GM19438 (cell line): ENCODE measurements around the gene KRTAP13-4.

Experiments
- ATAC-seq: cut with Tn5 transposase; IDR thresholded peaks from one replicate; pipeline ENCODE4 v1.9.1; 2021; ENCODE audit warnings: low read depth; ENCODE audit not compliant: unreplicated experiment

The KRTAP13-4 gene, protein sequence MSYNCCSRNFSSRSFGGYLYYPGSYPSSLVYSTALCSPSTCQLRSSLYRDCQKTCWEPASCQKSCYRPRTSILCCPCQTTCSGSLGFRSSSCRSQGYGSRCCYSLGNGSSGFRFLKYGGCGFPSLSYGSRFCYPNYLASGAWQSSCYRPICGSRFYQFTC

DNA sequence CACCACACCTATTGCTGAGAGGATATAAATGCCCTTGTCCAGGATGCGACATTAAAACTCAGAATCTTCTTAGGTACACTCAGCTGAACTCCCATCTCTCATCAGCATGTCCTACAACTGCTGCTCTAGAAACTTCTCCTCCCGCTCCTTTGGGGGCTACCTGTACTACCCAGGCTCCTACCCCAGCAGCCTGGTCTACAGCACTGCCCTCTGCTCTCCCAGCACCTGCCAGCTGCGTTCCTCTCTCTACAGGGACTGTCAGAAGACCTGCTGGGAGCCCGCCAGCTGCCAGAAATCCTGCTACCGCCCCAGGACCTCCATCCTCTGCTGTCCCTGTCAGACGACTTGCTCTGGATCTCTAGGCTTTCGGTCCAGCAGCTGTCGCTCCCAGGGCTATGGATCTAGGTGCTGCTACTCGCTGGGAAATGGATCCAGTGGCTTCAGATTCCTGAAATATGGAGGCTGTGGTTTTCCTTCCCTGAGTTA is at the start of gene KRTAP13-4:
KRTAP13-4 (plus strand) TSS at position 51 of the 486 bp plus-strand sequence; CDS start at position 107, 56 bp downstream.
- ATAC-seq: no peak

GRCh38 chr21:30382201-30382600 is 47.8 kb upstream of the KRTAP13-4 start:
- ATAC-seq: no peak

GRCh38 chr21:30391492-30392025 is 38.5 kb upstream of the KRTAP13-4 start:
- no peak for ATAC-seq

DNA sequence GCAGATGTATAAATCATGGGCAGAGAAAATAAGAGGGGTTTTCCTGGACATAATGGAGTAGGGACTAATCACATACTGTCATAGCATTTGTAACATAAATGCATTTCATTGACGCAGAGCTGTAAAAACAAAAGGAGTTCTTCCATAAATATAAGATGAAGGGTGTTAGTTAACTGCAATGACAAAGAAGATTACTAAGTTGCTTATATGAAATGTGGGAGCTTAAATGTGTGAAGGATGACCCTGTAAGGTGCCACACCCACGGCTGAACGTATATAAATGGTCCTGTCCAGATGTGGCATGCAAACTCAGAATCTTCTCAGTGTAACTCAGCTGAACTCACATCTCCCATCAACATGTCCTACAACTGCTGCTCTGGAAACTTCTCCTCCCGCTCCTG is 34.3 kb upstream of the KRTAP13-4 start, which contains the start of gene KRTAP13-1:
KRTAP13-1 (plus strand) TSS at position 301 of the 400 bp plus-strand sequence; CDS start at position 357, 56 bp downstream.
- no peak for ATAC-seq

GRCh38 chr21:30408782-30409494 is 21.1 kb upstream of the KRTAP13-4 start:
- no peak for ATAC-seq

- ATAC-seq: no peak
These were observed 14.0 kb upstream of the KRTAP13-4 start for GRCh38 chr21:30415993-30416392.

DNA sequence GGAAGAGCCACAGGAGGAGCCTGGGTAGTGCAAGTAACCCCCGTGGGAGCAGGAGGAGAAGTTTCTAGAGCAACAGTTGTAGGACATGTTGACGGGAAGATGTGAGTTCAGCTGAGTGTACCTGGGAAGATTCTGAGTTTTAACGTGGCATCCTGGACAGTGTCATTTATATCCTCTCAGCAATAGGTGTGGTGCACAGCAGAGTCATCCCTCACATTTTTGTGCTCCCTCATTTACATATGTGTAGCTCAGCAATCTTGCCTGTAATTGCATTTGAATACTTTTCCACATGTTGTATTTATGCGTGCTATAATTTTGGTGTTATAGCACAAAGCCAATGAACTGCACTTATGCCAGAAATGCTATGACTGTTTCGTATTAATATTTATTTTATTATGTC is 4.2 kb upstream of the KRTAP13-4 start, which contains the start of gene KRTAP13-3:
KRTAP13-3 (minus strand) TSS at position 101 of the 400 bp plus-strand sequence; CDS start at position 87, 14 bp downstream.
- ATAC-seq: no peak

- ATAC-seq: no peak
These were observed 3.3 kb upstream of the KRTAP13-4 start for GRCh38 chr21:30426731-30427130.

DNA sequence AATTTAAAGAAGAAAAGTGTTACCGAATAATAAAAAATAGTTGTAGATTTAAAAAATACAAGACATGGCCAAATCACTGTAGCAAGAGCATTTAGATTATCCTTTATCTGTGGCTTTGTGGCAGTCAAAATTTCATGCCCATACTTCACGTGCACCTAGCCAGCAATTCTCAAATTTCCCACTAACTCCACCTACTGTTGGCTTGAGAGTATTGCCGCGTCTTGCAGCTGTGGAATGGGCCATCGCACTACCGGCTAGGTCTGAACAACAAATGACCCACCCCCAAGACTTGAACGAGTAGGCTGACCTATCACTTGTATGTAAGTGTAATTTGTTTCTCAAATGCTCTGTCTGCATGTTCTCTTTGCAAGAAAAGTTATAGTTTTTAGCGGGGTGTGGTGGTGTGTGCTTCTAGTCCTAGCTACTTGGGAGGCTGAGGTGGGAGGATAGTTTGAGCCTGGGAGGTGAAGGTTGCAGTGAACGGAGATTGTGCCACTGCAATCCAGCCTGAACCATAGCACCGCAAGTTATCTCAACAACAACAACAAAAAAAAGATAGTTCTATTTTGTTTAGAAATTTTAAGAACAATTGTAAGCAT is 4.1 kb downstream of the KRTAP13-4 start:
- ATAC-seq: no peak

GRCh38 chr21:30437010-30437565 is 7.1 kb downstream of the KRTAP13-4 start:
- no peak for ATAC-seq

GRCh38 chr21:30439975-30440374 is 10.0 kb downstream of the KRTAP13-4 start, which contains the start of gene KRTAP15-1:
Gene KRTAP15-1, plus strand, starts transcription at chr21:30440275. Its CDS starts 53 bp downstream, at chr21:30440328.
- no peak for ATAC-seq

DNA sequence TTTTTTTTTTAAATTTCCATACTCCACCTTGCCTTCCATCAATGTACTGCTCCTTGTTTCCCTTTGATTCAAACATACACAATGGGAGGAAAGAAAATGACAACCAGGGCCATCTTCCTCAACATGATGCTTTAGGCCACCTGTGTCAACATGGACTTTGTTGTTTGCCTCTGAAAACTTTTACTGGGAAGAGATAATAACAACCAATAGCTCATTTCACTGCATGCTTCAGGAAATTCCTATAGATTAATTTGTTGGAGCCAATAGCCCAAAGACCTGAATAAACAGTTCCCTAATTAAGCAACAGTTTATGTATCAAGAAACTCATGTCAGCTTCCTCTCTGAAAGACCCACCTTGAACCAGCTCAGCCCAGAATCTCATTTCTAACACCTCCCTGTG is 13.2 kb downstream of the KRTAP13-4 start:
- ATAC-seq: no peak

- no peak for ATAC-seq
These were observed 14.2 kb downstream of the KRTAP13-4 start for GRCh38 chr21:30444204-30444603.

DNA sequence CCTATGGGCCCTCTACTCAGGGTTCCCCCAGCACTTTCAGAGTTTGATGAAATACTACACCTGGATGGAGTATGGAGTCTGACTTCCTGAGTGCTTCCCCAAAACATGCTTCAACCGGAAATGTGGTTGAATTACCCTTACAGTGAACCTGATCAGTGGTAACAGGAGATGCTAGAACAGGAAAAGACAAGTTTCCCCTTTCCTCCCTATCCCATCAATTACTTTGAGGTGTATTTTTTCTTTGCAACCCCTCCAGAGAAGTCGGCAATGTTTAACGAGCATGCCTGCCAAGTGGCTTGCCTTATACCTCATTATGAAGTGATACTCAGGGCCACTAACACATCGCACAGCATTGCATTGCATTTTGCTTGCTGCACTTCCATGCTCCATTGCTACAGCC is 17.0 kb downstream of the KRTAP13-4 start:
- ATAC-seq: no peak

DNA sequence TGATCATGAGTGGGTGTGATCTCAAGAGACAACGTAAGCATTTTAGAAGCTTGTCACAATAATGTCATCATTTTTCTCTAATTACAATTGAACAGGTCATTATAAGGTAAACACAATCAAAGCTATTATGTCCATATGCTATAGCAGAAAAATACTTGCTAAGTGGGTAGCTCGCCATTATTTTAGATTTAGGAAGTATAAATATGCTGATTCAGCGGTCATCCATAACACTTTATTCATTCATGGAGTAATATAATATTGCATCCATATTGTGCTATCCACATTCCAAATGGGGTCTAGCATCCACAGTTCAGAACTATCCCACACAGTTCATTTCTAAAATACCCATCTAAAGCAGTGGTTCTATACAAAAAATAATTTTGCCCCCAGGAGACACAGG is 18.5 kb downstream of the KRTAP13-4 start:
- ATAC-seq: no peak

- no peak for ATAC-seq
These were observed 33.7 kb downstream of the KRTAP13-4 start for GRCh38 chr21:30463713-30464112.

DNA sequence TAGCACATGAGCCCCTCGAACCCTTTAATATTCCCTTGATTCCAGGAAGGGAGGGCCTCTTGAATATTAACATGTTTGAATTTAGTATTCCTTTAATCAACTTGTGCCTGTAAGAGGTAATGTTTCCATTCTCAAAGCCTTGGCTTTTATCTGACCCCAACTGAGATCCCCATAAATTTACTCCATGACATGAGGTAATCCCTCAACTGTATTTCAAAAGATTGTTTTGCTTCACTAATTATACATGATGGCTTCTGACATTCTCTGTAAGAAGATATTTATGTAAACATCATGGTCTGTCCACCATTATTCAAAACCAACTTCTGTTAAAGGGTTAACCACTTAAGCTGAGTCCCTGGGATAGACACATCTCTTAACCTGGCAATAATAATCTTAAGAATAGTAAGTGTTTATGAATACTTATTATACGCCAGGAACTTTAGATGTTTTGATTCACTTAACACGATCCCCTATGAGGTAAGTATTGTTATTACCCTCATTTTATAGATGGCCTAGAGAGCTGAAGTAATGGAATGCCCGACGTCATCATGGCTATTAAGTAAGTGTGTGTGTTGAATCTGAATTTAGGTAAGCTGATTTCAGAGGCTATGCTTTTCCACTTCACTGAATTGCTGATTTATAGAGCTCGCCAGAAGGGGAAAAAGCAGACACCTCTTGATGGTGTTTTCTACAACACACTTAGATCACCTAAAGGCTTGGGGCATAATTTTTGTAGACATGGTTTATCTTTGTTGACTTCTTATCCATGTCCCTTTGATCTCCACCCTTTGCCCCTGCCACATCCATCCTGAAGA is 39.1 kb downstream of the KRTAP13-4 start:
- ATAC-seq: no peak

DNA sequence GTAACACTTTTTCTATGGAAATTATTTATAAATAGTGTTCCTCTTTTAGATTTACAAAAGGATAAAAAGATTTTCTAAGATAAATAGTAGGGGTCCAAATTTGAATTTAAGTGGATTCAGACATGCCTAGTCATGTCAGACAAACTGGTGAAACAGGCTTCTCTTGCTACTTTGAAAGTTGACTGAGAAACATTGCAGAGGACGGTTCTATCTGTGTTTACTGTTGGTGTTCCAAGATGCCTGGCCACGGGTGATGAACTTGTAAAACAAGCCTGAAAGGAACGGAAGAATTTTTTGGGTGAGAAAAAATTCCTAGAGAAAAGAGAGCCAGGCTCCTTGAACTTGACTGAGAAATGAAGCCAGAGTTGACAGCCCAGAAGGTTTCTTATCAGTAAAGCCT is 48.0 kb downstream of the KRTAP13-4 start:
- ATAC-seq: no peak

DNA sequence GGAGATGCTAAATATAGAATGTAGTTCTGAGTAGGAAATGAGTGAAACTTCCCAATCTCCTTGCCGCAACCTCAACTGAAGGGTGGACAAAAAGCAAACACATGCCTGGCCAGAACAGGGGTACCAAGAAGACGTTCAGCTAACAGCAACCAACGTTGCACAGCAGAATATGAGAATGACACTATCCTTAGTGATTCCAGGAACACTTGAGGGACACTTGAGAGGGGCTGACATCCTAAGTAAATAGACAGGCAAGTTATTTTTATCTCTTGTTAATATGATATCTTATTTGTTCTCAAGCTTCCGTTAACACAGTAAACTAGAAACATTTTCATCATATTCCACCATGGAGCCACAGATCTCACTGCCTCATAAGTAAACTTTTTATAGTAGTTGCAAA is 49.2 kb downstream of the KRTAP13-4 start:
- no peak for ATAC-seq

DNA sequence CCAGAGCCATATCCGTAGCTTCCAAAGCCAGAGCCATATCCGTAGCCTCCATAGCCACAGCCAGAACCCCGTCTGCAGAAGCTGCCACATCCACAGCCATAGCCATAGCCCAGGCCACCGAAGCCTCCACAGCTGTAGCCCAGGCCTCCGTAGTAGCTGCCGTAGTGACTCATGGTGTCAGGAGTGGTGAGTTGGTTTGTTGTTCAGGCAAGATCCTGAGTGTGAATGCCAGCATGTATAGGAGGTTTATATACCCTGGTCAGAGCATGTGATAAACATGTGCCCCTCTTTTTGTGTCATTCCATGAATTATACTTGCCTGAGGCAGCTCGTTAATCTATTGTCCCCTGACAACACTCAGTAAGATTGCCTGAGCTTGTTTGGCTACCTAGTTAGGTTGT is 50.1 kb downstream of the KRTAP13-4 start, which contains the start of gene KRTAP19-1:
KRTAP19-1 (minus strand) TSS at position 223 of the 400 bp plus-strand sequence; CDS start at position 173, 50 bp downstream.
- no peak for ATAC-seq
